NCI-H1417 (cell line): ENCODE measurements around the gene PDHB.
A peak's percentile ranks its signal among the peaks of the same experiment; 100 is the strongest.

Experiments used
- DNase-seq, 3 experiments: peaks; one replicate each; lab custom pipeline; 2025; lab: John Stamatoyannopoulos, UW

The PDHB gene

GRCh38 chr3:58403513-58404109 lies 30.0 kb downstream of the PDHB start:
- DNase-seq: no peak

- no peak for DNase-seq
These were observed 34.8 kb downstream of the PDHB start for GRCh38 chr3:58398669-58399333.

DNA sequence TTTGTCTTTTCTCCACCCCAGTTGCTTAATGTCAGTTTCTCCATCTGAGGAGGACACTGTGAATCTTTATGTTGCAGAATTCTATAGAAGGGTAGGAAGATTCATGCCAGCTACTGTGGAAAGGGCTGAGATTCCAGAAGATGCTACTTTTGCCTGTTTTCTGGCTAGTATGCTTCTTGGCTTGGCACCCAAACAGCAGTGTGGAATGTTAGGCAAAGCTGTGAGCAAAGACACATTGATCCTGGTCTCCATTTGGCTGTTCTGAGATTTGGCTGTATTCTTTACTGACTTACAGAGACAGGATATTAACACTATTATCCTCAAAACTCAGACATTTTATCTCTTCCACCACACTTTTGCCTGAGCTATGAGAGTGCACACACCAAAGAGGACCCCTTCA lies 39.3 kb downstream of the PDHB start:
- DNase-seq: no peak

DNA sequence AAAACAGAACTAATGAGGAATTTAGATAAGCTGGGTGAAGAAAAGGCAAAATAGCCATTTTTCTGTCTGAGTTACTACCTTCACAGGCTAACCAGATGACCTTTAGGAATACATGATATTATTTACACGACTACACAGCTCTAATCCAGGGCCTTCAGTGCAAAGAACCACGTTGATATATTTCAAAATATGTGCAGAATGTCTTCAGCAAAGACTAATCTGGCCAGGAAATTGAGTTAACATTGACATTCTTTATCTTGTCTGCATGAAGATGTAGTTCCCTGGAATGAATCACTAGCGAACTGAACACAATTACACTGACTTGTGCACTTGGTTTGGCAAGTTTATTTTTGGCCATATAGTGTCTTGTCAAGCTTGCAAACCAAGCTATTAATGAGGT lies 41.5 kb downstream of the PDHB start:
- no peak for DNase-seq

DNA sequence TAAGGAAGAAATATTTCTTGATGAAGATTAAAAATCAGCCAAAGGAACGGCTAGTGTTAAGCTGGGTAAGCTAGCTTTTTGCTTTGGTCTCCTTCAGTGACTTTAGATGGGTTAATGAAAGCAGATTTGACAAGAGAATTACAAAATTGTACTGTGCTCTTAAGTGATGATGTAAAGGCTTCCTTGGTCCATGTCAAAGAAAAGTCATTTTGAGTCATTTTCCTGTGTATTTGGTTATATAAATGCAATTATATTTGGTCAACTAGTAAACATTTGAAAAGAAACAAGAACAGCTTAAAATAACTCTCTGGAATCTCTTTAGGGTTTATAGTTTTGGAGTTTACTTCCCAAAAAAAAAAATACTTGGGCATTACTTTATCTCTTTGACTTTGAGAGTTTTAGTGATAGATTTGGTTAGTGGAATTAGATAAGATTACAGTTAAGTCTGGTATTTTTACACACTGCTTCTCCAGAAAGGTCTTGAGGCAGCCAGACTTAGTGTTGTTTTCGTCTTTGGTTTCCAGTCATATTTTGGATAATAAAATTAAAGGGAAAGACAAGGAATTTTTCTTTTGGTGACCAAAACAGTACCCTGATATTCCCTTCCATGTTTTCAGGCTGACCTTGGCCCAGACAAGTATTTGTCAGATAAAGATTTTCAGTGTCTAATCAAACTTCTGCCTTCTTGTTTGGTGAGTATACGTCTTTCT lies 42.3 kb downstream of the PDHB start:
- DNase-seq: no peak

GRCh38 chr3:58388550-58389091 lies 45.0 kb downstream of the PDHB start:
- DNase-seq: peak in 1 of 3 experiments; percentile 2

DNA sequence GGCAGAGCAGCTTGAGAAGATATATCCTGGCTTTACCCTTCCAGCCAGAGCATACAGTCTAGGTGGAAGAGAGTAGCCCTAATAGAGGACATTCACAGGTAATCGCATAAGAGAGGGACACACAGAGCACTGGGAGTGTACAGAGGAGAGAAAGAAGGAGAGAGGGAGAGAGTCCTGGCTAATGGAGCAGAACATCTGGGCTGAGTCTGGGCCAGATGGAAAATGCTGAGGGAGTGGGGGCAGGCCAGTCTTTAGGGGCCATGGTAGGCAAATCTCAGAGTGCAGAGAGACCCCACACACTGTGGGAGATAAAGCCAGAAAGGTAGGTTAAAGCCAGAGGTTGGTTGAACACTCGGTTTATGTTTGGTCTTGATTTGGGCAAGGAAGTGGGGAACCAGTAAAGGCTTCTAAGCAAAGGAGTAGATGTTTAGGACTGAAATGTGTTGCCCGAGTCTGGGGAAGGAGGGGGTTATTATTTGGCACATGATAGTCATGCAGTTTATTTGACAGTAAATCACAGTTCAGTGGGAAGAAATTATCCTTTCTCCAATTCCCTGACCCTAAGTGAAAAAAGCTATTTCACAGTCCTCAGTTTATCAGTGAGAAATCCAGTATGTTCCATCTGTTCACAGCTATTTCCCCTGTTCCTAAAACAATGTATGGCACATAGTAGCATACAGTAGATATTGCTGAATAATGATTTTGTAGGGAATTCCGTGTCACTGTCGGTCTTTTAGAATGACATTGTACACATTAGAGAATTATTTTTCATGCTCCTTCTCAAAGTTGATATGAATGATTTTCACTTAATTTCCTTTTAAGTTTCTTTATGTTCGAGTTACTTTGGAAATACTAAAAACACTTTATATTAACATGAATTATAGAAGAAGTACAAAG lies 45.7 kb downstream of the PDHB start:
- DNase-seq: no peak

DNA sequence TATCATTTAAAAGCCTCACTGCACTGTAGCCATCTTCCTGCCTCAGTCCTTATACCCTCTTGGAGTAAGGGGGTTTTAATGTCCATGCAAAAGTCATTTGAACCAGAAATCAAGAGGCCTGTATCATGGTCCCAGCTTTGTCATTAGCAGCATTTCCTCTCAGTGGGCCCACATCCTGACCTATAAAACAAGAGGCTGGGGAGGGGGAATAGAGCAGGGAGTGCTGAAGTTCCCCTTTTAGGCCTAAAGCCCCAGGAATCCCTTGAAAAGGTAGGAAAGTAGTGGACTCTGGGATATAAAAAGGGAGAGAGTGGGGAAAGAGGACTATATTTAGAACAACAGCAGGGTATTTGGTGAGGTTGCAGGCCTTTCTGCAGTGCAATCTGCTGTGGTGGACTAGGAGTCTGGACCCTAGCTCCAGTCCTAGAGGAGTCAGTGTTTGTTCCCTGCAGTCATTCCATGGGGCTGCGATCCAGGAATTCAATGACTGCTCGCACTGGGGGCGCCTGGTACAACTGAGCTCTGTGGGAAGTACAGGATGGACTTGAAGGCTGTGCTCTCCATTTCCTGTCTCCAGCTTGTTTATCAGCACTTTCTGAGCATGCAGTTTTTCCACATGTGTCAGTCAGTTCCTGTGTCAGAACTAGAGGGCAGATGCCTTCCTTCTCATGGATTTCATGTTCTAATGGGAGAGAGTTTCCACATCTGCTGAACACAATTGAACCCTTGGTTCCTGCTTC lies 46.8 kb downstream of the PDHB start:
- no peak for DNase-seq

- DNase-seq: no peak
These were observed 49.1 kb downstream of the PDHB start for GRCh38 chr3:58384381-58385090.

DNA sequence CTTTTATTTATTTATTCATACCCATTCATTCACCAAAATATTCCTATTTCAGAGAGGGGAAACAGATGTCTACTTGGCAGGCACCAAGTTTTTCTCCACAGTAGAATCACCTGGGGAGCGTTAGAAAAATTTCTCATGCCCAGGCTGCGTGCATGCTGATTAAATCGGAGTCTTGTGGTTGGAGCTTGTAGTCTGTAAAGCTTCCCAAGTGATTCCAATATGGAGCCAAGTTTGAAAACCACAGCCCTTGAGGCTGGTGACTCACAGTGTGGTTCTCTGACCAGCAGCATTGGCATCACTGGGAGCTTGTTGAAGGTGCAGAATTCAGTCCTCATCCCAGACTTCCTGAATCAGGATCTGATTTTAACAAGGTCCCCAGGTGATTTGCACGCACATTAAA lies 49.7 kb downstream of the PDHB start:
- DNase-seq: no peak

DNA sequence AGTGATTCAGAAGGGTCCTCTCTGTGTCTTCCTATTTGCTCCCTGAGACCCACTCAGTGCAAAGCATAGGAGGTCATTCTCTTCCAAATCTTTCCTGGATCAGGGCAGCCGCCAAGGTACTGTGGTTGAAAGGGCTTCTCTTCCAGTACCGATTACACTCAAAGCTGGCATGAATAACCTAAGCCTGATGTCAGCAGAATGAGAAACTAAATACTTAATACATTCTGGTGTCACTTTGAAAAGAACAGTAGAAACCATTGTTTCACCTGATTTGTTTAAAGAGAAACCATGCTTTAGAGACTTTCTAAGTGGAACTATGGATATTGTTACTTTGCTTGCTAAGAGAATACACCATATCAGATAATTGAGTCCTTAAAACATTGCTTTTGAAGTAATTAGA lies 50.2 kb downstream of the PDHB start:
- DNase-seq: no peak

DNA sequence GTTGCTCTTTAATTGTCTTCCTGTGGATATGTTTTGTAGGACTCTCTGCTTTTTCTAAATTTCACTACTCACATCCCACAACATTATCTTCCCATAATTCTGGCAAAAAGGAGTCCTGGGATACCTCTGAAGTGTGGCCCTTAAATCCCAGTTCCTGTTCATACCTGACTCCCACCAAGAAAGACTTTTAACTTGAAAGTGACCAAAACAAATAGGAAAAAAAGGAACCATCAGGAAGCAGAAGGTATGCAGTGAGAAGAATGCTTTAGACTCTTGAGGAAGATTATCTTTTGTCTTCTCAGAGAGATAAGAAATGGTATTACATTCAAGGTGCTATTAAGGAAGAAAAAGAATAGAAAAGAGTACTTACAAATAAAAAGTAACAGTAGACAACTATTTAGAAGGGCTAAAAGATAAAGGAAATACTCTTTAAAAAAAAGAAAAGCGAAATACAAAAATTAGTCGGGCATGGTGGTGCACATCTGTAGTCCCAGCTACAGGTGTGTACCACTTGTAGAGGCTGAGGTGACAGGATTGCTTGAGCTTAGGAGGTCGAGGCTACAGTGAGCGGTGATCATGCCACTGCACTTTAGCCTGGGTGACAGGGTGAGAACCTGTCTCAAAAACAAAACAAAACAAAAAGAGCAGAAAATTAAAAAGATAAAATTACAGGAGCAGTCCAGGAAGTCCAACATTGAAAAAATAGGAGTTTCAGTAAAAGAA lies 54.1 kb downstream of the PDHB start:
- DNase-seq: no peak

DNA sequence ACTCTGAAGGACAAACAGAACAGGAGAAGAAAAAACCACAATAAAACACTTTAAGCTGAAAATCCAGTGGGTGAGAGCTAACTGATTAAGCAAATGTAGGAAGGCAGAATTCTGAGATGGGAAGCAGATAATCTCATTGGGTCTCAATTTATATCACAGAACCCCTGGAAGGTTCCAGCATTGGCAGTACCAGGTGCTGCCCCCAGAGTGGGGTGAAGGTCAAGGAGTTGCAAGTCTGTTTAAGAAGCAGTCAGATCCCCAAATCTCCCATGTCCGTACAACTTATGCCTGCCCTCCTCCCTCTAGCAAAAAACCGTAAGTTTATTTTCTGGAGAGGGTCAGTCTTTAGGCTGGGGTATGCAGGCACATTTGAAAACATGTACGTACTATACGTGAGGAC lies 55.9 kb downstream of the PDHB start:
- no peak for DNase-seq
